ENCODE data around the gene LMNA.

DNA sequence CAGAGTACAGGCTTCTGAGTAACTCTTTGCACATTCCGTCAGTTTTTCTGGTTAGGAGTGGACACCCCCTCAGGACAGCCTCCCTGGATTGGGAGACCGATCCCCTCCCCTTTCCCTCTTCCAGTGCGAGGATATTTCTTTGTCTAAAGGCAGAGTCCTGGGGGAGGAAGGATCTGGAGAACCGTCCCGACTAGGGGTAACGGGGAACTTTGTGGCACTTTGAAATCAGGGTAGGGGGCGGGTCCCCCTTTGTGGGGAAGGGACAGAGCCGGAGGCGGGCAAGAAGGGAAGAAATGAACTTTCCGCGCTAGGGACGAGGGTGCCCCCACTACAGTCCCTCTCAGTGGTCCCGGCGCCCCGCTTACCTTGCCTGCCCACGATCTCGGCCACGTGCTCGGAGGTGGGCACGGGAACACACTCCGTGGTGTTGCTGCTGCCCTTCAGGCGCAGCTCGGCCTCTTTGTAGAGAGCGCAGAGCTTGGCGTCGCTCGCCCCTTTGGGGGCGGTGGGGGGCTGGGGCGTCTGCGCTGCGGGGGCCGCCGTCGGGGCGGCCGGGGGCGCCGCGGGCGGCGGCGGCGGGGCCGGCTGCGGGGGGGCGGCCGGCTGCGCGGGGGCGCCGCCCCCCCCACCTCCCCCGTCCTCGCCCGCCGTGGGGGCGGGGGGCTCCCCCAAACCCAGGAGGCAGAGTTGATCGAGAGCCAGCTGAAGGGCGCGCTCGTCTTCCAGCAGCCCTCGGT, 33.2 kb upstream of the LMNA start:
- TF ChIP-seq, protein P1, sequence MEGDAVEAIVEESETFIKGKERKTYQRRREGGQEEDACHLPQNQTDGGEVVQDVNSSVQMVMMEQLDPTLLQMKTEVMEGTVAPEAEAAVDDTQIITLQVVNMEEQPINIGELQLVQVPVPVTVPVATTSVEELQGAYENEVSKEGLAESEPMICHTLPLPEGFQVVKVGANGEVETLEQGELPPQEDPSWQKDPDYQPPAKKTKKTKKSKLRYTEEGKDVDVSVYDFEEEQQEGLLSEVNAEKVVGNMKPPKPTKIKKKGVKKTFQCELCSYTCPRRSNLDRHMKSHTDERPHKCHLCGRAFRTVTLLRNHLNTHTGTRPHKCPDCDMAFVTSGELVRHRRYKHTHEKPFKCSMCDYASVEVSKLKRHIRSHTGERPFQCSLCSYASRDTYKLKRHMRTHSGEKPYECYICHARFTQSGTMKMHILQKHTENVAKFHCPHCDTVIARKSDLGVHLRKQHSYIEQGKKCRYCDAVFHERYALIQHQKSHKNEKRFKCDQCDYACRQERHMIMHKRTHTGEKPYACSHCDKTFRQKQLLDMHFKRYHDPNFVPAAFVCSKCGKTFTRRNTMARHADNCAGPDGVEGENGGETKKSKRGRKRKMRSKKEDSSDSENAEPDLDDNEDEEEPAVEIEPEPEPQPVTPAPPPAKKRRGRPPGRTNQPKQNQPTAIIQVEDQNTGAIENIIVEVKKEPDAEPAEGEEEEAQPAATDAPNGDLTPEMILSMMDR (IDR thresholded peaks at IDR 0.05; ENCODE audit: low read depth, low read length, poor library complexity, severe bottlenecking): no peak
- TF ChIP-seq EZH2phosphoT487 (IDR thresholded peaks at IDR 0.05; ENCODE audit: borderline replicate concordance, low read length): no peak
